ENCODE data around the gene C1GALT1C1L. TPM values are rescaled to one million over a fixed set of nuclear protein-coding genes. Genes with fewer than 3 reads are reported as not detected.
"Not testable (repeated sequence)": the region's sequence is repeated elsewhere in the genome, so short reads cannot be mapped to it uniquely, and the experiment has no call there.

The C1GALT1C1L gene
- total and polyA plus RNA-seq, 2 of the 13 experiments (the other 11 are each of a cell fraction or from before 2014, with no cell fraction given), result 1.3 to 2.4 TPM

DNA sequence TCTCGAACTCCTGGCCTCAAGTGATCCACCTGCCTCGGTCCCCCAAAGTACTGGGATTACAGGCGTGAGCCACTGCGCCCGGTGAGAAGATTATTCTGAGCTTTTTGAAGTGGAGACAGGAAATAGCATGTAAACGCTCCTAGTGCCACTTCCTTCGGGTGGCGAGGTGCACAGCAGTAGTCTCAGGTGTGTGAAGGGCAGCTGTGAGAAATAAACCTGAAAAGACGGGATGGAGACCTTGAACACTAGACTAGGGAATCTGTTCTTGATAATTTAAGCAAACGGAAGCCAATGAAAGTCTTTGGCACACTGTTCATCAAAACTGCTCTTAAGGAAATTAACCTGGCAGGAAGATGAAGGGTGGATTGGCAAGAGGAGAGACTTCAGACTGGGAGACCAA lies 39.6 kb downstream of the C1GALT1C1L start:
- FAIRE-seq (no peak), ATAC-seq (no peak), DNase-seq (ENCODE audit: low spot score) (no peak)
- ChIA-PET CTCF (ENCODE audit: low intra/inter-chr PET ratio, low total read pairs) (no interaction called here), POLR2A (interaction anchor here (0.7 to 3.1 kb wide), 6 partner anchors 14 to 844 kb away, joined by 3 to 14 read pairs (median 6); partner anchors contain the start of genes C1GALT1C1L, HAAO and THADA)
- in situ Hi-C loops (cut with HindIII; ENCODE audit: extremely low pct_ligation_motif_present, low pct_unique_long_range_greater_than_20kb) (no loop called here), intact Hi-C loops (cut with micrococcal nuclease; ENCODE audit: unreplicated experiment) (loop anchor here (10.0 kb wide), 1 partner anchor 138 kb away; the partner anchor contains the start of gene DYNC2LI1)
- Histone ChIP-seq H3K9ac (ENCODE audit: insufficient read depth, low read depth, low read length) (peak overlapping the region; percentile 60; the same call in 1 of the 2 replicates), H3K79me2 (ENCODE audit: insufficient read depth, low read length) (no peaks in the 10 kb centered on the region), H3K9me3 (ENCODE audit: low read length) (no peaks in the 10 kb centered on the region), H3K27me3 (ENCODE audit: control insufficient read depth in 1 of 2, insufficient read depth in 2 of 2, low read length in 2 of 2) (peaks cover 0 to 33% of the 10 kb centered on the region in 2 experiments; a peak in 3 of 5 replicates), H3K27ac (ENCODE audit: extremely low read length, insufficient read depth, low read length) (no peak overlapping the region), H2AFZ (ENCODE audit: low read length) (peak overlapping the region; percentile 73), H3K4me3 (replicated peaks in 1 of 3; ENCODE audit: insufficient read depth in 1 of 3, low read depth in 2 of 3, low read length in 3 of 3) (peak overlapping the region; percentile 77 to 87 (median 86); a peak in 5 of 6 replicates), H4K20me1 (ENCODE audit: insufficient read depth, low read length) (no peaks in the 10 kb centered on the region), H3K4me1 (ENCODE audit: insufficient read depth, low read length) (peaks cover 57% of the 10 kb centered on the region), H3K4me2 (ENCODE audit: low read depth, low read length) (peak overlapping the region; percentile 85), H3K36me3 (replicated peaks in 1 of 2; ENCODE audit: control insufficient read depth in 1 of 2, insufficient read depth in 2 of 2, low read length in 2 of 2) (no peaks in the 10 kb centered on the region)
- WGBS (ENCODE audit: low lambda C conversion rate), result 34% methylated on average over 10 of the region's 10 CpGs
- BruUV-seq (replicated peaks), result no TSS peak
- TF ChIP-seq EED (CRISPR knock-in tag; IDR thresholded peaks at IDR 0.05) (0 out of 2 replicates have a peak, but pooled peaks have one; percentile 1), HMG20A (CRISPR knock-in tag; IDR thresholded peaks at IDR 0.05; ENCODE audit: borderline replicate concordance) (0 out of 2 replicates have a peak, but pooled peaks have one; percentile 16), ETV6 (CRISPR knock-in tag; conservative IDR thresholded peaks at IDR 0.05) (0 out of 2 replicates have a peak, but pooled peaks have one; percentile 5), ZSCAN31 (CRISPR knock-in tag; IDR thresholded peaks at IDR 0.05; ENCODE audit: low read depth) (0 out of 2 replicates have a peak, but pooled peaks have one; percentile 0), ZNF605 (CRISPR knock-in tag; IDR thresholded peaks at IDR 0.05) (no peak)

- peak; percentile 60 for TF ChIP-seq CREB1 (IDR thresholded peaks at IDR 0.05)
- H3K4me2 ChIP-seq (ENCODE audit: low read depth, low read length); H3K79me2 ChIP-seq (ENCODE audit: insufficient read depth, low read length); H4K20me1 ChIP-seq (ENCODE audit: insufficient read depth, low read length); H3K9me3 ChIP-seq (ENCODE audit: low read length); H2AFZ ChIP-seq (ENCODE audit: low read length); BruUV-seq (replicated peaks); H3K9ac ChIP-seq (ENCODE audit: insufficient read depth, low read depth, low read length); DNase-seq (ENCODE audit: low spot score); in situ Hi-C loops (cut with HindIII; ENCODE audit: extremely low pct_ligation_motif_present, low pct_unique_long_range_greater_than_20kb); ATAC-seq; H3K4me3 ChIP-seq (replicated peaks in 1 of 3; ENCODE audit: insufficient read depth in 1 of 3, low read depth in 2 of 3, low read length in 3 of 3); H3K36me3 ChIP-seq (replicated peaks in 1 of 2; ENCODE audit: control insufficient read depth in 1 of 2, insufficient read depth in 2 of 2, low read length in 2 of 2); CTCF ChIA-PET (ENCODE audit: low intra/inter-chr PET ratio, low total read pairs); H3K27ac ChIP-seq (ENCODE audit: extremely low read length, insufficient read depth, low read length); FAIRE-seq; TF ChIP-seq CREB1 (CRISPR knock-in tag; IDR thresholded peaks at IDR 0.05): not testable (repeated sequence)
- Histone ChIP-seq H3K27me3 (ENCODE audit: control insufficient read depth in 1 of 2, insufficient read depth in 2 of 2, low read length in 2 of 2) (peaks cover 0 to 33% of the 10 kb centered on the region in 2 experiments; a peak in 3 of 5 replicates), H3K4me1 (ENCODE audit: insufficient read depth, low read length) (peaks cover 62% of the 10 kb centered on the region)
- POLR2A ChIA-PET, result interaction anchor here (0.7 to 3.1 kb wide), 5 partner anchors 13 to 844 kb away, joined by 3 to 14 read pairs (median 7); partner anchors contain the start of genes C1GALT1C1L, HAAO and THADA
- intact Hi-C loops (cut with micrococcal nuclease; ENCODE audit: unreplicated experiment), result loop anchor here (10.0 kb wide), 1 partner anchor 139 kb away; the partner anchor contains the start of gene DYNC2LI1
- WGBS (ENCODE audit: low lambda C conversion rate), result 87% methylated on average over 12 of the region's 12 CpGs
Observed at GRCh38 chr2:43636153-43636552, 40.1 kb downstream of the C1GALT1C1L start.
